GM10266 (cell line): ENCODE results near the gene PDE6B.

Experiments used
- DNase-seq: peaks from one replicate; pipeline ENCODE4 v3.0.0; 2012; ENCODE audit errors: extremely low spot score
- CTCF ChIP-seq: IDR thresholded peaks from 2 replicates; pipeline ENCODE4 v1.5.1; 2012; ENCODE audit warnings: mild to moderate bottlenecking, low read depth; ENCODE audit not compliant: control insufficient read depth, insufficient read depth; ENCODE audit errors: missing control alignments

The PDE6B gene

DNA sequence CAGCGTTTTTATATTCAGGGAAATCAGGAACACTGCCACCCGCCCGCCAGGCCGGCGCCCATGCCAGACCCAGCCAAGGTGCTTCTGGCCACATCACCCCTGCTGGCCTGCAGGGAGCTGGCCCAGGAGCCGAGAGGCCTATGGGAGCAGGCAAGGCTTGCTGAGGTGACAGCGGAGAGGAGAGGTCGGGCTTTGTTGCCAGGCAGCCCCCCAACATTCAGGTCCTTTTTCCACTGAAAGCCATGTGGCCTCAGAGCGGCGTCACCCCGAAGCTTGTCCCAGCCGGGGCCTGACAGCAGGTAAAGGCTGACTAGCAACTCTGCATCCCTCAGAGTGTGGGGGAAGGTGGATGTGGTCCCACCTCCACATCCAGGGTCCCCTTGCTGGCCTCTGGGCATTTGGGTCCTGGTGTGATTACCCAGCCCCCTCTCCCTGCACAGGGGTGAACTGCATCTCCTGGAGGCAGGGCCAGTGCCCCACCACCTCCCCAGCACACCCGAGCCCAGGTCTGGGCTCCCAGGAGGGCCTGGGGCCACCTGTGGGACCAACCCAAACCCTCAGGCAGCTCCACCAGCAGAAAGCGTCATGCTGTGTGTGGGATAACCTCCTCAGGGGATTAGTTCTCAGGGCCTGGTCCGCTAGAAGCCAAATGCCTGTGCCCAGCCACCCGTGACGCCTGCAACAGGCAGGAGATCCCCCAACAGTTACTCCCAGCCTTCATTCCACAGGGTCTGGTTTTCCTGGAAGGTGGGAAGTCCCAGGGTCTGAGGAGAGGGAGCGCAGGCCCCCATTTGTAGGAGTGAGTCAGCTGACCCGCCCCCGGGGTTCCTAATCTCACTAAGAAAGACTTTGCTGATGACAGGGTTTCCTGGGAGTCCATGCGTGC lies at the start of gene PDE6B:
Gene PDE6B, plus strand, starts transcription at position 869 of the 886 bp plus-strand sequence. CDS start 54 bp downstream, outside the sequence.
- no peak for DNase-seq
- no peak for TF ChIP-seq CTCF

- TF ChIP-seq CTCF, result no peak
- no peak for DNase-seq
These were observed 49.0 kb upstream of the PDE6B start, which contains the start of gene TMEM271 for GRCh38 chr4:576245-576821. Gene TMEM271, minus strand, starts transcription at chr4:576295. Its CDS starts 233 bp downstream, at chr4:576062.

DNA sequence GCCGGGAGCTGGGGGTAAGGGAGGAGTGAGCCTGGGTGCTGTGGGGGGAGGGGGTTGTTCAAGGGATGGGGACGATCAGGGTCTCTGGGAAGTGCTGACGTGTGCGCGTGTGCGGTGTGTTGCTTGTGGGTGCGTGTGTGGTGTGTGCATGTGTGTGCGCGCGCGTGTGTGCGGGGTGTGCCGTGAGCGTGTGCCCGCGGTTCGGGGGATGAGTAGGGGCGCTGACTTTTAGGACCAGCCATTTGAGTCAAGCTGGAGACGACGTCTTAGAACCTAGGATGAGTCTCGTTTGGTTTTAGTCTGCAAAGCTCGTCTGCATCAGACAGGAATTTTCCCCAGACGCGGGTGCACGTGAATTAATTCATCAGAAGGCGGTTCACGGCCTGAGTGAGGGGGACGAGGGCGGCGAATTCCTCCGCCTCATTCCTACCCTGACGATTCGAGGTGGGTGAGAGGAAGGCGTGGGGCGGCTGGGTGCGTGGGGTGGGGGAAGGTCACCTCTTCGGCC lies 48.3 kb upstream of the PDE6B start:
- TF ChIP-seq CTCF, result no peak
- no peak for DNase-seq

- no peak for DNase-seq
- TF ChIP-seq CTCF, result no peak
These were observed 47.6 kb upstream of the PDE6B start for GRCh38 chr4:577499-578450.

DNA sequence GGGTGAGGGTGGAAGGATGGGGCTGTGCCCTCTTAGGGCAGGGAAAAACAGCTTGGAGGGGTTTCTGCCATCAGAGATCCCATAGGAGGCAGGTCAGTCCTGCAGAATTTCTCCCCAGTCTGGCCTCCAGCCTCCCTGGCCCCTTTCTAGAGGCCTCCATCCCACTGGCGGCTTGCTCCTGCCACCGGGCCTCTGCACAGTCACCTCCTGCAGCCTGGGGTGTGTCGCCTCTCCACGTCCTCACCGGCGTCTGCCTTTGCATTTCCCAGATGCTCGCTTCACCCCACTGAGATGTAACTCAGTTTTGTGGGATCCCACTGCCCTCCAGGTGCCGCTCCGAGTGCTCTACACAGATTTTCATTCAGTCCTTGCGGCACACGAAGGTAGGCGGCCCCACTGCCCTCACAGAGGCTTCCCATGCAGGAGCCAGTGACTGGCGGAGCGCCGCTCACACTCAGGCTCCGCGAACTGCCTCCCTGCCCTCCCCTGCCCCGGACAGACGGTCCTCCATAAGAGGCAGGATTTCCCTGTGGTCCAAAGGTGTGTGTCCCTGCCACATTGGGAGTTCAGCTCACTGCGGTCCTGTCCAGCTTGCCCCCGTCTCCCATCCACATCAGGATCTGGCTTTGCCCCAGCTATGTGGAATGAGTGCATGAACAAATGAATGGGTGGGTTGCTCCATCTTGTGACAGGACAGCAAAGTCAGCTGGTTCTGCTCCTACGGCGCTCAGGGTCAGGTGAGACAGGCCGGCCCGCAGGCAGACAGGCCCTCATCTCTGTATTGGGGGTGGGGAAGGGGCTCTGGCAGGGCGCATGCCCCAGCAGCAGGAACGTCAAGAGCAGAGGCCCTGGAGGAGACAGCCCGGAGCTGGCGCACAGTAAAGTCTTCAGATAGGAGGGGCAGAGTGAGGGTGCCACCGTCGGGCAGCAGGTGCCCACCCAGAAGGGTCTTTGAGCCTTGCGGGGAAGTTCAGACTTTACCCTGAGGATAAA lies 46.6 kb upstream of the PDE6B start:
- TF ChIP-seq CTCF, result no peak

More for the DNA sequence above, 46.6 kb upstream of the PDE6B start:
- no peak for DNase-seq
